Stimulated activated CD8-positive, alpha-beta memory T cell treated with anti-CD3 and anti-CD28 coated beads, Interleukin-4, amount 100 ng/mL, for 24 hours (primary cell): ENCODE measurements around the gene EXD3.

Source experiments
- DNase-seq: peaks from one replicate; pipeline ENCODE4 v3.0.0-alpha.2; 2020; ENCODE audit warnings: low read depth

The EXD3 gene

GRCh38 chr9:137432687-137433348 is 9.9 kb upstream of the EXD3 start:
- DNase-seq = no peak

- DNase-seq = no peak
Measured at GRCh38 chr9:137431416-137431931, 8.5 kb upstream of the EXD3 start.

GRCh38 chr9:137430723-137431415 is 7.9 kb upstream of the EXD3 start:
- DNase-seq = no peak

- no peak for DNase-seq
Measured at GRCh38 chr9:137429974-137430722, 7.2 kb upstream of the EXD3 start.

GRCh38 chr9:137429546-137429890 is 6.6 kb upstream of the EXD3 start:
- no peak for DNase-seq

- DNase-seq = no peak
Measured at GRCh38 chr9:137428841-137429545, 6.0 kb upstream of the EXD3 start.

GRCh38 chr9:137428311-137428630 is 5.3 kb upstream of the EXD3 start:
- DNase-seq = no peak

GRCh38 chr9:137427454-137428310 is 4.7 kb upstream of the EXD3 start:
- DNase-seq = no peak

GRCh38 chr9:137426018-137426681 is 3.2 kb upstream of the EXD3 start:
- DNase-seq = no peak

GRCh38 chr9:137423514-137424291 is 741 bp upstream of the EXD3 start:
- DNase-seq = no peak

- no peak for DNase-seq
Measured at GRCh38 chr9:137421838-137422603, 941 bp downstream of the EXD3 start.

- no peak for DNase-seq
Measured at GRCh38 chr9:137417161-137418021, 5.6 kb downstream of the EXD3 start.

- DNase-seq = no peak
Measured at GRCh38 chr9:137416563-137417151, 6.3 kb downstream of the EXD3 start.

GRCh38 chr9:137416006-137416562 is 6.9 kb downstream of the EXD3 start:
- no peak for DNase-seq

- DNase-seq = no peak
Measured at GRCh38 chr9:137415451-137415850, 7.5 kb downstream of the EXD3 start.

- no peak for DNase-seq
Measured at GRCh38 chr9:137412431-137412830, 10.5 kb downstream of the EXD3 start.

- DNase-seq = peak; percentile 39
Measured at GRCh38 chr9:137411645-137412380, 11.1 kb downstream of the EXD3 start.
